ENCODE measurements around the gene TRMT44.

TRMT44 gene, protein sequence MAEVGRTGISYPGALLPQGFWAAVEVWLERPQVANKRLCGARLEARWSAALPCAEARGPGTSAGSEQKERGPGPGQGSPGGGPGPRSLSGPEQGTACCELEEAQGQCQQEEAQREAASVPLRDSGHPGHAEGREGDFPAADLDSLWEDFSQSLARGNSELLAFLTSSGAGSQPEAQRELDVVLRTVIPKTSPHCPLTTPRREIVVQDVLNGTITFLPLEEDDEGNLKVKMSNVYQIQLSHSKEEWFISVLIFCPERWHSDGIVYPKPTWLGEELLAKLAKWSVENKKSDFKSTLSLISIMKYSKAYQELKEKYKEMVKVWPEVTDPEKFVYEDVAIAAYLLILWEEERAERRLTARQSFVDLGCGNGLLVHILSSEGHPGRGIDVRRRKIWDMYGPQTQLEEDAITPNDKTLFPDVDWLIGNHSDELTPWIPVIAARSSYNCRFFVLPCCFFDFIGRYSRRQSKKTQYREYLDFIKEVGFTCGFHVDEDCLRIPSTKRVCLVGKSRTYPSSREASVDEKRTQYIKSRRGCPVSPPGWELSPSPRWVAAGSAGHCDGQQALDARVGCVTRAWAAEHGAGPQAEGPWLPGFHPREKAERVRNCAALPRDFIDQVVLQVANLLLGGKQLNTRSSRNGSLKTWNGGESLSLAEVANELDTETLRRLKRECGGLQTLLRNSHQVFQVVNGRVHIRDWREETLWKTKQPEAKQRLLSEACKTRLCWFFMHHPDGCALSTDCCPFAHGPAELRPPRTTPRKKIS

DNA sequence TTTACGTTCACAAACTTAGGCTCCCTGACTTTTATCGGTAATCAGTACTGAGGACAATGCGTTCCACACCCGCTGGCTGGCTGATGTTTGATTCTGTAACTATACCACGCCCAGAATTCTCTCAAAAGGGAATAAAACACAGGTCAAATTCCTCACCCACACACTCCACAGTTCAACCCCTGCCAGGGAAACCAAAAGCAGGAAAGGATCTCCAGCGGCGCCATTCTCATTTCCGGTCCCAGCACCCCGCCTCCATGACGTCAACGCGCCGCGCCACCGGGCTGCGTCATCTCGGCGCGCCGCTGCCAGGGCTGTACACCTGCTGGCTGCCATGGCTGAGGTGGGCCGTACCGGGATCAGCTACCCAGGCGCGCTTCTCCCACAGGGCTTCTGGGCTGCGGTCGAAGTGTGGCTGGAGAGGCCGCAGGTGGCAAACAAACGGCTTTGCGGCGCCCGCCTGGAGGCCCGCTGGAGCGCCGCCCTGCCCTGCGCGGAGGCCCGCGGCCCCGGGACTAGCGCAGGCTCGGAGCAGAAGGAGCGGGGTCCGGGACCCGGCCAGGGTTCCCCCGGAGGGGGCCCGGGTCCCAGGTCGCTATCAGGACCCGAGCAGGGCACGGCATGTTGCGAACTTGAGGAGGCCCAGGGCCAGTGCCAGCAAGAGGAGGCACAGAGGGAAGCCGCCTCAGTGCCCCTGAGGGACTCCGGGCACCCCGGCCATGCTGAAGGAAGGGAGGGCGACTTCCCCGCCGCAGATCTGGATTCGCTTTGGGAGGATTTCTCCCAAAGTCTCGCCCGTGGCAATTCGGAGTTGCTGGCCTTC is at the start of gene TRMT44, which contains the start of gene ACOX3:
Gene TRMT44, plus strand, starts transcription at position 286 of the 820 bp plus-strand sequence. Its CDS starts 46 bp downstream, at position 332.
Gene ACOX3, minus strand, starts transcription at position 232 of the 820 bp plus-strand sequence. CDS start 24,202 bp downstream, outside the sequence.
- peak; percentile 98 for DNase-seq (ENCODE audit: low read depth, low spot score)

DNA sequence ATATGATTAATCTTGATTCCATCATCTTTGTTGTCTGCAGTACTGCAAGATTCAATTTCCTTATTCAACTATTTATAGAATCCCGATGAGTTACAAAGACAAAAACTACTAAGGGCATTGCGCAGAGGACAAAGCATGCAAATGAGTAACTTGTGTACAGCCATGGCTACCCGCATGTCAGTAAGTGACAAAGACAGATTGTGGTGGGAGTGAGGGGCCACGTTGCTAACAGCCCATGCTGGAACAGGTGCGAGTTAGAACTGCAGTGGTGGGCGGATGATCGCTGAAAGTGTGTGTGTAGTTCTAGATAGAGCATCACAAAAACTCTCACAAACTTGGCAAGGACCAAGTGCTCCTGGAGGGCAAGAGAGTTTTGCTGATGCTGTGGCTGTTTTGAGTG is 49.5 kb upstream of the TRMT44 start:
- DNase-seq (ENCODE audit: low read depth, low spot score), result no peak

DNA sequence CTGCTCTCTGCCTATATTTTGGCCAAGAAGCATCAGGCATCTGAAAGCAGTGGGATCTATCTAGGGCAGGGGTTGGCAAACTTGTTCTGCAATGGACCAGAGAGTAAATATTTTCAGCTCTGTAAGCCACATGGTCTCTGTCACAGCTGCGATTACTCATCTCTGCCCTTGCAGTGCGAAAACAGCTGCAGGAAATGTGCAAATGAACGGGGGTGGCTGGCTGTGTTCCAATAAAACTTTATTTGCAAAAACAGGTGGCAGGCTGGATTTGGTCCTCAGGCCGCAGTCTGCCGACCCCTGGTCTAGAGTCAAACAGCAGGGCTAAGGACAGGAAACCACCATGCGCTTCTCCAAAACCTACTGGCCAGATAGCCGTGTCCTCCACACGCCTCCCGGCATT is 48.6 kb upstream of the TRMT44 start:
- no peak for DNase-seq (ENCODE audit: low read depth, low spot score)

DNA sequence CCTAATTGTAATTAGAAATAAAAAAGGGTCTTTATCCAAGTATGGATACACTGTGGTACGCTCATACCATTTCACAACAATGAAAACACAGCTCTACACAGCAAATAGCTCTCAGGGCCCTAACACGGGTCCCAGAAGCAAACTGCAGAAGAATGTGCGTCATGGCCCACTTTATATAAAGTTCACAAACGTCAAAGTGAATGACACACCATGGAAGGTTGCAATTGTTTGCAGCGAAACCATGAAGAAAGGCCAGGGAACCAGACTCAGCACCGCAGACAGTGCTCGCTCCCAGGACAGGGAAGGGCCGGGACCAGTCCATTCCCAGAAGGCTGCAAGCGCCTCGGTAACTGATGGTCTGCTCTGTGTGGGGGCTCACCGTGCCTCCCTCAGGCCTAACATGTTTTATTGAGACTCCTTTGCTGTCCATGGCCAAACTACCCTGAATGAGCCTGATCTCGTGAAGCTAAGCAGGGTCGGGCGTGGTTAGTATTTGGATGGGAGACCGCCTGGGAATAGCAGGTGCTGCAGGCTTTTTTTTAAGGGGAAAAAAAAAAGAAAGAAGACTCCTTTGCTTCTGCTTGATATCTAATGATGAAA is 47.9 kb upstream of the TRMT44 start:
- no peak for DNase-seq (ENCODE audit: low read depth, low spot score)

DNA sequence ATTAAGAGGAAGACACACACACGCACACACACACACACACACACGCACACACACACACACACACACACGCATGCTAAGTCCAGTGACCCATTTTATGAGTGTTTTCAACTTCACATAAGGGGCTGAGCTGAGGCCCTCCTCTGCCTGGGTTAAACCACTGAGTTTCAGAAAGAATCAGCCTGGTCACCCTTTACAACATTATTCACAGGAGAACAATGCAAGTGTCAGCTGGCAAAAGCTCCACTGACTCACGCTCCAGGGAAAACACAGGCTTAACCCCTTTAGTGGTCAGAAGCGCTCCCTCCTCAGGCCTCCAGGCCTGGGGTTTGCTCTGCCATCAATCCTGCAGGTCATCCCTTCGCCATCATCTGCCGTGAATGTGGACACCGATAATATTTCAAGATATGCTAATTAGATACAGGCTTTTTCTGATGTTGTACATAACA is 47.0 kb upstream of the TRMT44 start:
- peak; percentile 57 for DNase-seq (ENCODE audit: low read depth, low spot score)

DNA sequence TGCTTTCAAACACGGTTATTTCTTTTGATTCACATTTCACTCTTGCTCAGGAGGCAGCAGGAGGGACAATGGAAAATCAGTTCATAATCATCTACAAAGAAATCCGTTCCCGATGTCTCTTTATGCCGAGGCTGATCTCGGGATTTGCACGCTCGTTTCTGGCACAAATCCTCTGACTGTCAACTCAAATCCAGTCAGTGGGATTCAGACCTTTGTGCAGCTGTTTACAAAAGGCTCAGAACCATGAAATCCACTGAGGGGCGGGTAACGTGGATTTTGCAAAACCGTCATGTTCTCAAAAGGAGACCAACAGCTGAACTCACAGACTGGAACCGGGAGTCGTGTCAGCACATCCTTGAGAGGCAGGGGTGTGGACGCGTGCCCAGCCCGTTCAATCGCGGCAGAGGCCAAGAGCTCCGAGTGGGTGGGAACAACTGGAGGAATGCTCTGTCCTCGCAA is 46.5 kb upstream of the TRMT44 start:
- no peak for DNase-seq (ENCODE audit: low read depth, low spot score)

DNA sequence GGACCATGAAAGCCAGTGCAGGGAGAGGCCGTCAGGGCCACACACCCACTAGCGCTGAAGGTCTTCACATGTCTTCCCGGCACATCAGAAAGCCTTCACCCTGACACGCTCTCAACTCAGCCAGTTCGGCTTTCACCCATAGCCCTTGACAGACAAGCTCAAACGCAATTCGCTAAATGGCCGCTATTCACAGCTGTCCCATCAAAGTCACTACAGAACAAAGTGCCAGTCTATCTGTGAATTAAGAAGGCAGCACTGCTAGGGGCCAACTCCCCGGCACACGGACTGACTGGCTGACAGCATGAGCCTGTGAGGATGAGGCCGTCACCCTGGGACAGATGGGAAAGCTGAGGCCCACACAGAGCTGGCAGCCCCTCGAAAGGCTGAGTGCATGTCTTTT is 45.8 kb upstream of the TRMT44 start:
- no peak for DNase-seq (ENCODE audit: low read depth, low spot score)

DNA sequence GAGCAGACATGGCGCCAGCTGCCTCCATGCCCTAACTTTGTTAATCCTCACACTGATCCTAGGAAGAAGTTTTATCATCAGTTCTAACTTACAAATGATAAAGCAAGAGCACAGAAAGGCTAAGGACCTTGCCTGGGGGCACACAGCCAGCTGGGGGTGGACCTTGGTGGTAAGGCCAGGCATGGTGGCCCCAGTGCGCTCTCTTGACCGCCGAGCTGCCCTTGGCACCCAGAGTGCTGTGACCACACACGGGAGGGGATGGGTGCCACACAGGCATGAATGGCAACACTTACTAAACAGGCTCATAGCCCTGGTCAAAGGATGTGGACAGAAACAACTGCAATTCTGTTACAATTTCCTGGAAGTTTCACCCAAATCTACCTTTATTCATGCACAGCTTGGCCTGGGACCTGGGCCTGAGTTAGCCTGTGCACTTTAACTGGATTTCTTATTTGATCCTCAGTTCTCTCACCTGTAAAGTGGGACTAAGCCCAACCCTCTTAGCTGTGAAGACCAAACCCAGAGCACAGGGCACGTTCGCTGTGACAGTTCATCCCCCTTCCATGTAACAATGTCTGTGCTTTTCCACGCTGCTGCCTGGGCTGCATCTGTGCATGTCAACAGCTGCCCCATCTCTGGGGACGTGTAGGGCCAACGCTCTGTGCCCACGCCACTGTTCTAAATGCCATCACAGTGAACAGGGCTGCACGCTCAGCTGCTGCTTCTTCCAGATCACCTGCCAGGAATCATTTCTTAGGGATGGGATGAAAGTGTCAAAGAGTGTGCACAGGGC is 44.9 kb upstream of the TRMT44 start:
- no peak for DNase-seq (ENCODE audit: low read depth, low spot score)

DNA sequence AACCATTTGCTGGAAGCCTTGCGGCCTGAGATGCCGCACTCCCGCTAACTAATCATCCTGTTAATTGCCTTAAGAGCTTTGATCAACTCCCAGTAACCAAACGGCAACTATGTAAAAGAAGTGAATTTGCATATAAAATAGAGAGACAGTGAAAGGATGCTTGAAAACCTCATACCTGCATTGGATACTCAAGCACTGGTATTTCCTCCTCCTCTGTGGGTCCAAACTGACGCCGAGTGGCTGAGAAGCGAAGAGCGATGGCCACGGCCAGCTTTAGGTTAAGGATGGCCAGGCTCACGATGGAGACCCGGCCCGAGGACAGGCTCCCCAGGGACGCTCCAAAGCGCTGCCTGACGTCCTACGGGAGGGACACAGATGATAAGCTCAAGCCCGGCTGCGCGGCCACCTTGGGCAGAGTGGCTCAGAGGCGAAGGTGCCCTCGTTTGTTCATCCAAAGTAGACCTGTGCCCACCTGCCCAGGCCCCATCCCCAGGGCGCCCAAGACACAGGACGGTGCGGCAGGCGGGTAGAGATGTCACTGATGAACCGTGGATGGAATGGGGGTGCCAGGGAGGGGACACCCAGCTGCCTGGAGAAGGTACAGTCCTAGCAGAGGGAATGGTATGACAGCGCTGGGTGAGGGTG is 43.7 kb upstream of the TRMT44 start:
- no peak for DNase-seq (ENCODE audit: low read depth, low spot score)

DNA sequence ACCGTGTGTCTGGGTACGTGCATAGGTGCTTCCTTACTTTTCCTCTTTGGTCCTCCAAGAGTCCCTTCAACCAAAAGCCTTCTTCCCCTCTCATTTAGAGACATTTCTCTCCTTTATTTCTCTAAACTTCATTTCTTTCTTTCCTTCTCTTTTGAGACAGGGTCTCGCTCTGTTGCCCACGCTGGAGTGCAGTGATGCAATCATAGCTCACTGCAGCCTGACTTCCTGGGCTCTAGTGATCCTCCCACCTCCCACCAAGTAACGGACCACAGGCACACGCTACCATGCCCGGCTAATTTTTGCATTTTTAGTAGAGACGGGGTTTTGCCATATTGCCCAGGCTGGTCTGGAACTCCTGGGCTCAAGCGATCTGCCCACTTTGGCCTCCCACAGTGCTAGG is 42.2 kb upstream of the TRMT44 start:
- DNase-seq (ENCODE audit: low read depth, low spot score), result no peak

DNA sequence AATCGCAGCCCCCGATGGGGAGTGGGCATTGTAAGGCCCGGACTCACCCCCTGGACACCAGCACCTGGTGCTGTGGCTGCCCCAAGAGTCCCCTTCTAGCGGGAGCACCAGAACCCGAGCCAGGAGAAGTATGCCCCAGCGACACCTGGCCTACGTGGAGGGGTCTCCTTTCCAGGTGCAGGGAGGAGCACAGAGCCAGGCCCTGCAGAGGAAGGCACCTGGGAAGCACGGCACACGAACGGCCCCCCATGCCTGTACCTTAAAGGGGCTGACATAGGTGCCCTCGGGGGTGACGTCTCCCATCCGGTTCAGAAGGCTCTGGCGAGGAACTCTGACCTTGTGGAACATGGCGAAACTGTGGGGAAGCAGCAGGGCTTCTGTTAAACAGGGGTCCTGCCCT is 41.3 kb upstream of the TRMT44 start:
- no peak for DNase-seq (ENCODE audit: low read depth, low spot score)

DNA sequence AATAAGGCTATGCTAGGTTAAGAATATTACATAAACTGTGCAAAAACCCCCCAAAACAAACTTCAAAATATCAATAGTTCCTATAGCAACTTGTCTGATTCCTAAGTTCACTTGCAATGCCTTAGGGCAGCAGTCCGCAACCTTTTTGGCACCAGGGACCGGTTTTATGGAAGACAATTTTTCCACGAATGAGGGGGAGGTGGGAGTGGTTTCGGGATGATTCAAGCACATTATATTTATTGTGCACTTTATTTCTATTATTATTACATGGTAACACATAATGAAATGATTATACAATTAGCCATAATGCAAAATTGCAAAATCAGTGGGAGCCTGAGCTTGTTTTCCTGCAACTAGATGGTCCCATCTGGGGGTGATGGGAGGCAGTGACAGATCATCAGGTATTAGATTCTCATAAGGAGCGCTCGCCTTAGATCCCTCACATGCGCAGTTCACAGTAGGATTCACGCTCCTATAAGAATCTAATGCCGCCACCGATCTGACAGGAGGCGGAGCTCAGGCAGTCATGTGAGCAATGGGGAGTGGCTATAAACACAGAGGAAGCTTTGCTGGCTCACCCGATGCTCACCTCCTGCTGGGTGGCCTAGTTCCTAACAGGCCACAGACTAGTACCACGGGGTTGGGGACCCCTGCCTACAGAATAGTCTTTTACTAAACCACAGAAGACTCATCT is 39.8 kb upstream of the TRMT44 start:
- DNase-seq (ENCODE audit: low read depth, low spot score), result no peak

DNA sequence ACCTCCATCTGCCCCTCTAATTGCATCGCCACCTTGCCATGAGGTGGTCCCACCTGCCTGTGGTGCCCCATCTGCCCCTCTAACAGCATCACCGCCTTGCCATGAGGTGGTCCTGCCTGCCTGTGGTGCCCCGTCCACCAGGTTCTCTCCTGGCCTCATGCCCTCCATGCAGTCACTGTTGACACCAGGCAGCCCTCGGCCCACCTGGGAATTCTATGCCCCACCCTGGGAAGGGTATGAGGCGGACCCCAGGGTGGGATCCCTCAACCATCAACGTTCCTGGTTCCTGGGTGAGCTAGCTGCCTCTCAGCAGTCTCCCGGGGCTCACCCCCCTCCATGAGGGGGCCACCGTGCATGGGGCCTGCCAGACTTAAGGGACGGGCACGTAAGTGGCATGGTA is 38.9 kb upstream of the TRMT44 start:
- no peak for DNase-seq (ENCODE audit: low read depth, low spot score)

DNA sequence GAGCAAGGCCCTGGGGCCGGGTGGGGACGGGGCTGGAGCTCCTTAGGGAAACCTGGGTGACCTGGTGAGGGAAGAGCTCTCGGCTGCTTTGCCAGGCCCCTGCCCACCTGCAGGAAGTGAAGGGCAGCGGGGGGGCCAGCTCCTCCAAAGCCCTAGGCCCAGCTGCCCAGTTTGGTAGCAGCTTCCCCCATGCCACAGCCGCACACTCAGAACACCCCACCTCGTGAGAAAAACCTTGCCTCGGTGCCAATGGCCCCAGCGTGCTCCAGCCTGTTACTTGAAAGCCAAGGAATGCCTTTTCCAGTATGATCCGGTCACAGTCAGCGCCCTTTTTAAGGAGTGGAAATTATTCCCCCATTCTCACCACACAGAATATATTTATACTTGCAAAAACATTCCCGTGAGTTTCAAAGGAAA is 38.4 kb upstream of the TRMT44 start:
- no peak for DNase-seq (ENCODE audit: low read depth, low spot score)

DNA sequence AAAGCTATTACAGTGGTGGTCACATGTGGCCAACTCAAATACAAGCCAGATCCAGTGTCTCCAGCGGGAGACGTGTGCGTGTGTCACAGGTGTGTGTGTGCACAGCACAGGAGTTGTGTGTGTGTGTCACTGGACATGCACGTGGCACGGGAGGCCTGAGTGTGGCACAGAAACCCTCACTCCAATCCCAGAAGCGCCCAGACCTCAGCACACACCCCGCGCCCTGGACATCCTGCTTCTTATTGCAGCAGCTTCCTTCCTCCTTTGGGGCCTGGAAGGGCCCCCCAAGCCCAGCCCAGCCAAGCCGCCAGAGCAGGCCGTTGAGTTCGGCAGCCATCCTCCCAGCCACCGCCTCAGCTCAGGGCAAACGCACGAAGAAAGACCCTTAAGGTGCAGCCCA is 37.9 kb upstream of the TRMT44 start:
- no peak for DNase-seq (ENCODE audit: low read depth, low spot score)

DNA sequence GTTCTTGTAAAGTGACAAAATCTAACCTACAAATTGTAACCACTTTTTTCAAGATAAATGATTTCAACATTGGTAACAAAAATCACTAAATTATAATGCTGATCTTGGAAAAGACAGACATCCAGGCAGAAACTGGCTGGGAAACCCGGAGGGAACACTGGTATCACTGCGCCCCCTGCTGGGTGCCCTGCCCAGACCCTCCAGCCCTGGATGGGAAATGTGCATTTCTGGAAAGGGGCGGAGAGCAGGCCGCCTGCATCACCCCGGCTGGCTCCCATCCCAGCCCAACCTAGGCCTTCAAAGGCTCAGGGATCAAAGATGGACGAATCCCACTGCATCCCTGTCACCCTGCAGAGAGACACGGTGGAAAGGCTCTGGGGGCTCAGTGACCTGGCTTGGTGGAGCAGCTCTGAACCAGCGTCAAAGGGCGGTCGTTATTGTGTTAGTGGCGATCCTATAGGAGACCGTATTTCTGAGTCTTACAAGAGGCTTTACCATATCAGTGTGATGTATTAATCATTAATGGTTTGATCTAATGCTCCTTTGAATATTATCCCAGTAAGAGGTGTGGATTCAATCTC is 37.3 kb upstream of the TRMT44 start:
- DNase-seq (ENCODE audit: low read depth, low spot score), result peak; percentile 88

DNA sequence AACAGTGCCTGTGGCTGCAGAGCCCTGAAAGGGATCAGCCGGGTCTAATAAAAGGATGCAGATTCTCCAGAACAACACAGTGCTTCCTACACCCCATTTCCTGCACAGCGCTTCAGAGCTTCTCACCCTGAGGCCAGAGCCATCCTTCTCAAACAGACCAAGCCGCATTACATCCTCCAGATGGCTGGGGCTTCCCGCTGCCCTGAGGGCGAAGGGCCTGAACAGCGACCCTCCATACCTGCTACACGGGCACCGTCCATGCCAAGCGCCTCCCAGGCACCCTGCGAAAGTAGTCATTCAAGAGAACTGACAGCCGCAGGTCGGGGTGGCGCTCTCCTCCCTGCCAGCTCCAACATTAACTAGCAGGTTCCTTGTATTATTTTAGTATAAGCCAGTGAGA is 36.6 kb upstream of the TRMT44 start:
- peak; percentile 39 for DNase-seq (ENCODE audit: low read depth, low spot score)

DNA sequence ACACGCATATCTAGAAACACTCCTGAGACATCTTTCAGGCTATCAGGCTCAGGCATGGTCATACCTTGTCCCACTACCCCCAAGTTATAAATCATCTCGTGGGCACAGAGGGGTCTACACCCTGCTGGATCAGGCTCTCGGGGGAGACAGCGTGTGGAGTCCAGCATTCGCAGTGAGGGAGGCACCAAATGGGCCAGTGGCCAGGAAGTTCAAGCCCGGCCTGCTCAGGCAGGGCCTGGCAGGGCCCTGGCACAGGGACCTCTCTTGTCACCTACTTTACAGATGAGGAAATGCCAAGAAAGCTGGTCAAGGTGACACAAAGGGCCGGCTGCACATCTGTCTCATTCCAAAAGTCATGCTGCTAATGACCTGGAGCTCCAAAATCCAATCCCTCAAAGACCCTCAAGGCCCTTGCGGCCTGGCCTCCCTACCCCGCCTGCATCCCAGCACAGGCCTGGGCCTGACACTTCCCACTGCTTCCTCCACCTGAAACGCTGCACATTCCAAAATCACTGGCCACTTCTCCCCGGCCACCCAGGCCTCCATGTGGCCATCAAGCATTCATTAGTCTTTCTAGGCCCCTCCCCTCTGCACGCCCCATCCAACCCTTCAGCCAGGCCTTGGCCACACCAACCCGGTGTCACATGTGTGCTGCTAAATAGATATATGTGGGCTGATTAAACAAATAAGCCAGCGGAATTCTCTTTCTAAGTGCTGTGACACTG is 35.6 kb upstream of the TRMT44 start:
- DNase-seq (ENCODE audit: low read depth, low spot score), result no peak

DNA sequence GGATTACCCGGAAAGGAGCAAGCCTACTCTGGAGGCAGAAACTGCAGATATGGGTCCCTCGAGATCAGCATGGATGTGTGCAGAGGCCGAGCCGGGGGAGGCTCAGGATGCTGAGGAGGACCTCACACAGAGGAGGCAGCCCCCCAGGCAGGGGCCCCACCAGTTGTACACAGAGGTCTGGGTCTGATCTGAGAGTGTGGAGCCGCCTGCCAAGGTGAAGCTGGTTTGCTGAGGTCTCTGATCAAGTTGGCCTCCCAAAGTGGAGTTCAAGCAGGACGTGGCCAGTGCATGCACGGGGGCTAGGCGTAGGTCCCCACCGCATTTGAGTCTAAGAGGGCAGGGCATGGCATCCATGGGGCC is 35.1 kb upstream of the TRMT44 start:
- no peak for DNase-seq (ENCODE audit: low read depth, low spot score)

Measured in ELF-1 (cell line).